KMS-11 (cell line): ENCODE measurements around the gene LYST.

Source experiments
- H2AFZ ChIP-seq: fragments of 200-600 bp; sonication (generic); 2 replicates; pipeline ENCODE4 v1.6.1; 2016; ENCODE audit warnings: antibody characterized with exemption, mixed run types, low read depth
- H3K27ac ChIP-seq: fragments of 200-600 bp; sonication (generic); 2 replicates; pipeline ENCODE4 v1.6.1; 2016; ENCODE audit warnings: mild to moderate bottlenecking, mixed run types
- H3K27me3 ChIP-seq: fragments of 200-600 bp; sonication (generic); 2 replicates; pipeline ENCODE4 v1.6.1; 2017; ENCODE audit warnings: mild to moderate bottlenecking, low read depth, mixed run types, moderate library complexity; ENCODE audit not compliant: insufficient read depth
- H3K36me3 ChIP-seq: fragments of 200-600 bp; sonication (generic); 2 replicates; pipeline ENCODE4 v1.6.1; 2017; ENCODE audit warnings: mild to moderate bottlenecking, mixed run types; ENCODE audit not compliant: insufficient read depth
- H3K4me1 ChIP-seq: fragments of 200-600 bp; sonication (generic); 2 replicates; pipeline ENCODE4 v1.6.1; 2016; ENCODE audit warnings: mild to moderate bottlenecking, low read depth, mixed run types; ENCODE audit not compliant: poor library complexity, severe bottlenecking
- H3K4me2 ChIP-seq: fragments of 200-600 bp; sonication (generic); 2 replicates; pipeline ENCODE4 v1.7.0; 2016; ENCODE audit warnings: mild to moderate bottlenecking, mixed run types
- H3K4me3 ChIP-seq: fragments of 200-600 bp; sonication (generic); IDR thresholded peaks from 2 replicates; pipeline ENCODE4 v1.6.1; 2017; ENCODE audit warnings: low read depth, low read length, mixed read lengths; ENCODE audit not compliant: insufficient read depth
- H3K79me2 ChIP-seq: fragments of 200-600 bp; sonication (generic); 2 replicates; pipeline ENCODE4 v1.6.1; 2016; ENCODE audit warnings: low read depth, mixed run types; ENCODE audit not compliant: insufficient read depth
- H3K9ac ChIP-seq: fragments of 200-600 bp; sonication (generic); 2 replicates; pipeline ENCODE4 v1.6.1; 2016; ENCODE audit warnings: mild to moderate bottlenecking, mixed run types
- H4K20me1 ChIP-seq: fragments of 200-600 bp; sonication (generic); 2 replicates; pipeline ENCODE4 v1.6.1; 2016; ENCODE audit warnings: mild to moderate bottlenecking, mixed run types; ENCODE audit not compliant: insufficient read depth
- CTCF ChIP-seq: fragments of 200-600 bp; sonication (generic); conservative IDR thresholded peaks from 2 replicates; pipeline ENCODE4 v1.6.1; 2017; ENCODE audit warnings: low read depth, mild to moderate bottlenecking, antibody characterized with exemption, low read length, moderate library complexity, mixed read lengths

The LYST gene

GRCh38 chr1:235881930-235882700, 15.4 kb upstream of the LYST start:
- Histone ChIP-seq H3K27ac (no peak overlapping the region), H4K20me1 (no peaks in the 10 kb centered on the region), H3K4me3 (no peak overlapping the region), H3K36me3 (no peaks in the 10 kb centered on the region), H3K4me1 (peaks cover 3% of the 10 kb centered on the region), H2AFZ (no peak overlapping the region), H3K27me3 (no peaks in the 10 kb centered on the region), H3K4me2 (no peak overlapping the region), H3K9ac (no peak overlapping the region), H3K79me2 (no peaks in the 10 kb centered on the region)
- TF ChIP-seq CTCF: no peak

GRCh38 chr1:235878082-235878811, 11.5 kb upstream of the LYST start:
- H3K9ac ChIP-seq: no peak overlapping the region
- no peak overlapping the region for H3K27ac ChIP-seq
- TF ChIP-seq CTCF: no peak
- no peak overlapping the region for H2AFZ ChIP-seq
- no peak overlapping the region for H3K4me3 ChIP-seq
- no peaks in the 10 kb centered on the region for H3K36me3 ChIP-seq
- no peaks in the 10 kb centered on the region for H3K79me2 ChIP-seq
- no peak overlapping the region for H3K4me2 ChIP-seq
- H3K4me1 ChIP-seq: no peaks in the 10 kb centered on the region
- H3K27me3 ChIP-seq: no peaks in the 10 kb centered on the region
- no peaks in the 10 kb centered on the region for H4K20me1 ChIP-seq

- H2AFZ ChIP-seq: no peak overlapping the region
Measured at GRCh38 chr1:235876402-235876841, 9.7 kb upstream of the LYST start.

GRCh38 chr1:235875036-235875597, 8.4 kb upstream of the LYST start:
- no peak for TF ChIP-seq CTCF

More at GRCh38 chr1:235876402-235876841, 9.7 kb upstream of the LYST start:
- Histone ChIP-seq H3K9ac (no peak overlapping the region), H3K27ac (no peak overlapping the region), H3K27me3 (no peaks in the 10 kb centered on the region), H3K4me2 (no peak overlapping the region), H3K4me1 (no peaks in the 10 kb centered on the region), H3K79me2 (no peaks in the 10 kb centered on the region), H4K20me1 (no peaks in the 10 kb centered on the region), H3K36me3 (no peaks in the 10 kb centered on the region), H3K4me3 (no peak overlapping the region)
- no peak for TF ChIP-seq CTCF

More at GRCh38 chr1:235875036-235875597, 8.4 kb upstream of the LYST start:
- Histone ChIP-seq H3K4me1 (no peaks in the 10 kb centered on the region), H3K9ac (no peak overlapping the region), H2AFZ (no peak overlapping the region), H3K27ac (no peak overlapping the region), H3K36me3 (no peaks in the 10 kb centered on the region), H3K4me3 (no peak overlapping the region), H4K20me1 (no peaks in the 10 kb centered on the region), H3K27me3 (no peaks in the 10 kb centered on the region), H3K4me2 (no peak overlapping the region), H3K79me2 (no peaks in the 10 kb centered on the region)
